ENCODE measurements around the gene RPTOR. TPM values are rescaled to one million over a fixed set of nuclear protein-coding genes. Genes with fewer than 3 reads are reported as not detected.

The RPTOR gene
- total RNA-seq, 3 donors from 2014 or later (not counting 1 experiment from before 2014, with no cell fraction given) = 49.2 to 63.6 (median 55.4) TPM

- TF ChIP-seq CTCF (IDR thresholded peaks at IDR 0.05) = no peak
- Histone ChIP-seq H3K9me3 (ENCODE audit: control insufficient read depth, insufficient read depth, low read length) (no peaks in the 10 kb centered on the region), H3K36me3 (ENCODE audit: control insufficient read depth, insufficient read depth, low read length) (no peaks in the 10 kb centered on the region), H3K4me1 (ENCODE audit: control insufficient read depth, insufficient read depth, low read length) (peaks cover 17% of the 10 kb centered on the region), H3K27me3 (ENCODE audit: control insufficient read depth, insufficient read depth, low read length) (no peaks in the 10 kb centered on the region), H3K4me3 (ENCODE audit: low read length) (no peak overlapping the region), H3K27ac (ENCODE audit: low read length) (no peak overlapping the region)
- intact Hi-C loops (cut with micrococcal nuclease) = no loop called here
- ATAC-seq (no peak), DNase-seq (no peak)
- Mint-ChIP-seq H3K27ac (no peak overlapping the region), H3K4me1 (peaks cover 11 to 15% of the 10 kb centered on the region in 2 donors), H3K36me3 (no peaks in the 10 kb centered on the region), H3K4me3 (no peak overlapping the region), H3K9me3 (no peaks in the 10 kb centered on the region), H3K27me3 (ENCODE audit: low read depth in 2 of 2) (no peaks in the 10 kb centered on the region)
- WGBS (ENCODE audit: insufficient coverage) = 96% methylated on average over 13 of the region's 13 CpGs
These were observed 319.0 kb downstream of the RPTOR start for GRCh38 chr17:80863626-80864025.

- intact Hi-C loops (cut with micrococcal nuclease) = no loop called here
- Histone ChIP-seq H3K4me1 (ENCODE audit: control insufficient read depth, insufficient read depth, low read length) (peaks cover 17% of the 10 kb centered on the region), H3K4me3 (ENCODE audit: low read length) (no peak overlapping the region), H3K27ac (ENCODE audit: low read length) (no peak overlapping the region), H3K27me3 (ENCODE audit: control insufficient read depth, insufficient read depth, low read length) (no peaks in the 10 kb centered on the region), H3K9me3 (ENCODE audit: control insufficient read depth, insufficient read depth, low read length) (no peaks in the 10 kb centered on the region), H3K36me3 (ENCODE audit: control insufficient read depth, insufficient read depth, low read length) (no peaks in the 10 kb centered on the region)
- DNase-seq = no peak
- no peak overlapping the region for H3K4me3 Mint-ChIP-seq
- no peaks in the 10 kb centered on the region for H3K9me3 Mint-ChIP-seq
- TF ChIP-seq CTCF (IDR thresholded peaks at IDR 0.05) = no peak
- H3K4me1 Mint-ChIP-seq = peaks cover 11 to 20% of the 10 kb centered on the region in 2 donors
- WGBS (ENCODE audit: insufficient coverage) = 100% methylated on average over 6 of the region's 6 CpGs
- no peaks in the 10 kb centered on the region for H3K27me3 Mint-ChIP-seq (ENCODE audit: low read depth in 2 of 2)
- ATAC-seq = no peak
- H3K27ac Mint-ChIP-seq = no peak overlapping the region
- H3K36me3 Mint-ChIP-seq = no peaks in the 10 kb centered on the region
These were observed 320.1 kb downstream of the RPTOR start for GRCh38 chr17:80864751-80865150.

- no peak overlapping the region for H3K4me3 Mint-ChIP-seq
- H3K36me3 ChIP-seq (ENCODE audit: control insufficient read depth, insufficient read depth, low read length) = no peaks in the 10 kb centered on the region
- no peaks in the 10 kb centered on the region for H3K27me3 Mint-ChIP-seq (ENCODE audit: low read depth in 2 of 2)
- H3K27me3 ChIP-seq (ENCODE audit: control insufficient read depth, insufficient read depth, low read length) = no peaks in the 10 kb centered on the region
- no peak overlapping the region for H3K27ac ChIP-seq (ENCODE audit: low read length)
- ATAC-seq (peak; percentile 78 to 84 (median 80)), DNase-seq (peak; percentile 45 to 77)
- no peaks in the 10 kb centered on the region for H3K9me3 Mint-ChIP-seq
- no peaks in the 10 kb centered on the region for H3K9me3 ChIP-seq (ENCODE audit: control insufficient read depth, insufficient read depth, low read length)
- WGBS (ENCODE audit: insufficient coverage) = 15% methylated on average over 6 of the region's 8 CpGs
- peaks cover 16% of the 10 kb centered on the region for H3K4me1 ChIP-seq (ENCODE audit: control insufficient read depth, insufficient read depth, low read length)
- H3K4me1 Mint-ChIP-seq = peaks cover 19 to 27% of the 10 kb centered on the region in 2 donors
- no peak overlapping the region for H3K27ac Mint-ChIP-seq
- H3K4me3 ChIP-seq (ENCODE audit: low read length) = no peak overlapping the region
- TF ChIP-seq CTCF (IDR thresholded peaks at IDR 0.05) = peak; percentile 71
- no peaks in the 10 kb centered on the region for H3K36me3 Mint-ChIP-seq
- intact Hi-C loops (cut with micrococcal nuclease) = no loop called here
These were observed 321.6 kb downstream of the RPTOR start for GRCh38 chr17:80866050-80866793.
